ENCODE measurements around the gene ANKRD39. TPM values are rescaled to one million over a fixed set of nuclear protein-coding genes. Genes with fewer than 3 reads are reported as not detected.

The ANKRD39 gene
- total and polyA plus RNA-seq, 2 of the 4 experiments (the other 2 are of a cell fraction) = 12.5 to 17.0 TPM

GRCh38 chr2:96878171-96878570 is 20.4 kb upstream of the ANKRD39 start:
- intact Hi-C loops (cut with micrococcal nuclease) = no loop called here
- BruUV-seq (replicated peaks) = no TSS peak

More at GRCh38 chr2:96878171-96878570, 20.4 kb upstream of the ANKRD39 start:
- in situ Hi-C loops (cut with MboI; ENCODE audit: low sequenced_read_pairs) = no loop called here
- H2BK5ac ChIP-seq (ENCODE audit: low read depth, low read length, poor library complexity, severe bottlenecking) = no peak overlapping the region
- H3K27me3 ChIP-seq (ENCODE audit: control insufficient read depth, insufficient read depth, low read length) = peaks cover 17% of the 10 kb centered on the region; the same call in 1 of the 2 replicates
- H4K8ac ChIP-seq (ENCODE audit: low read depth in 2 of 2, low read length in 2 of 2) = no peak overlapping the region
- no CpG with 5 or more reads among the region's 7 CpGs for WGBS, 2 experiments (ENCODE audit: extremely low coverage in 2 of 2, insufficient read length in 1 of 2)
- no peak overlapping the region for H3K56ac ChIP-seq (ENCODE audit: extremely low read depth, insufficient read depth, low read length)
- H3K9me1 ChIP-seq (ENCODE audit: insufficient read depth, low read length) = no peaks in the 10 kb centered on the region
- no peak overlapping the region for H4K5ac ChIP-seq (ENCODE audit: low read depth, low read length)
- H3K23ac ChIP-seq (ENCODE audit: low read depth, low read length) = no peak overlapping the region
- H3K4me2 ChIP-seq (ENCODE audit: low read depth, low read length) = no peak overlapping the region
- H2AK5ac ChIP-seq (ENCODE audit: low read depth, low read length) = no peak overlapping the region
- no peak for DNase-seq
- no peak overlapping the region for H2BK15ac ChIP-seq (ENCODE audit: low read depth, low read length)
- no peak overlapping the region for H2BK20ac ChIP-seq (ENCODE audit: low read depth, low read length)
- peaks cover 9% of the 10 kb centered on the region for H3K4me1 ChIP-seq (ENCODE audit: control insufficient read depth, insufficient read depth, low read length)
- dilution Hi-C loops (cut with HindIII; ENCODE audit: low sequenced_read_pairs, unreplicated experiment) = no loop called here
- no peaks in the 10 kb centered on the region for H3K9me3 ChIP-seq (ENCODE audit: control insufficient read depth, insufficient read depth, low read length)
- no peak overlapping the region for H3K14ac ChIP-seq (replicated peaks; ENCODE audit: low read depth, low read length)
- no peak overlapping the region for H3K4ac ChIP-seq (ENCODE audit: low read depth, low read length)
- H2BK120ac ChIP-seq (ENCODE audit: low read depth, low read length) = no peak overlapping the region
- no peak overlapping the region for H3K9ac ChIP-seq (ENCODE audit: low read depth, low read length)
- H3K79me1 ChIP-seq (ENCODE audit: low read depth in 1 of 2, low read length in 2 of 2) = no peaks in the 10 kb centered on the region
- no peaks in the 10 kb centered on the region for H3K36me3 ChIP-seq (ENCODE audit: control insufficient read depth, insufficient read depth, low read length)
- H3K27ac ChIP-seq (ENCODE audit: insufficient read depth, low read length) = no peak overlapping the region
- no peak for TF ChIP-seq USF2 (IDR thresholded peaks at IDR 0.05; ENCODE audit: low read depth, low read length)
- TF ChIP-seq MAFK (IDR thresholded peaks at IDR 0.05; ENCODE audit: low read depth, low read length) = no peak
- no peak for TF ChIP-seq CTCF (conservative IDR thresholded peaks at IDR 0.05; ENCODE audit: low read depth, low read length)
- TF ChIP-seq CHD1 (IDR thresholded peaks at IDR 0.05; ENCODE audit: low read depth, low read length) = no peak
- no peak for TF ChIP-seq NFE2L2 (IDR thresholded peaks at IDR 0.05; ENCODE audit: low read depth, low read length)
- no peak for TF ChIP-seq RCOR1 (IDR thresholded peaks at IDR 0.05; ENCODE audit: insufficient replicate concordance, low read length)
- TF ChIP-seq POLR2A (IDR thresholded peaks at IDR 0.05; ENCODE audit: low read depth, low read length) = no peak
- TF ChIP-seq RFX5 (IDR thresholded peaks at IDR 0.05; ENCODE audit: low read depth, low read length) = no peak
- TF ChIP-seq CEBPB (IDR thresholded peaks at IDR 0.05; ENCODE audit: low read depth, low read length) = no peak
- H2AK9ac ChIP-seq (replicated peaks; ENCODE audit: low read depth, low read length, poor library complexity) = no peak overlapping the region
- no peak overlapping the region for H3K4me3 ChIP-seq (ENCODE audit: insufficient read depth, low read depth, low read length)
- H3K18ac ChIP-seq (ENCODE audit: low read depth, low read length) = no peak overlapping the region
- no peak overlapping the region for H4K91ac ChIP-seq (ENCODE audit: insufficient read depth, low read depth, low read length)
- H2AFZ ChIP-seq (replicated peaks; ENCODE audit: low read length, poor library complexity) = no peak overlapping the region
- ChIA-PET CTCF (interaction anchor here (1.3 kb wide), 1 partner anchor 20 kb away, joined by 4 read pairs; the partner anchor contains the start of gene ANKRD39), POLR2A (ENCODE audit: unreplicated experiment) (no interaction called here)
- H4K20me1 ChIP-seq (ENCODE audit: insufficient read depth, low read length) = no peaks in the 10 kb centered on the region
- ATAC-seq (ENCODE audit: low read depth) = no peak

Data from IMR-90 (cell line).